Measurements from ENCODE around the gene SUGCT. TPM values are rescaled to one million over a fixed set of nuclear protein-coding genes. Genes with fewer than 3 reads are reported as not detected.
A peak's percentile ranks its signal among the peaks of the same experiment; 100 is the strongest.

SUGCT gene
- polyA plus RNA-seq, 1 of the 3 experiments (the other 2 are of a cell fraction) = 53.7 TPM

DNA sequence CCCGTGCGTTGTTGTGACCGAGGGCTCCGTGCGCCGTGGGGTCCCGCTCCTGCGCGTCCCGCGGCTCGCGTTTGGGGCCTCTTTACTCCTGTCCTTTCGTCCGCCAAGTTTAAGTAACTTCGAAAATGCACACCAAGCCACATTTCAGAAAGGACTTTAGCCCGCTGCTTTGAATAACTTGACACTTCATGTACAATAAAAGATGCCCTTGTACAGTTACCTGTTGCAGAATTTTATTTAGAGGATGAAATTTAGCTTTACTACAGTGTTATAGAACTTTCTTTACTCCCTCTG is 459 bp downstream of the SUGCT start:
- Histone ChIP-seq H3K9me2 (no peaks in the 10 kb centered on the region), H3K4me2 (peak overlapping the region; percentile 95), H3K9me3 (0 out of 2 replicates have a peak, but pooled peaks cover 3% of the 10 kb centered on the region), H3K79me2 (ENCODE audit: insufficient read depth) (peaks cover 42% of the 10 kb centered on the region), H3K27me3 (ENCODE audit: insufficient read depth) (no peaks in the 10 kb centered on the region), H2AFZ (ENCODE audit: low read depth) (peak overlapping the region; percentile 97), H4K20me1 (ENCODE audit: insufficient read depth) (peaks cover 26% of the 10 kb centered on the region), H3K36me3 (replicated peaks in 1 of 2; ENCODE audit: control insufficient read depth in 1 of 2, insufficient read depth in 2 of 2, low read length in 1 of 2) (peaks cover 8 to 26% of the 10 kb centered on the region in 2 experiments), H3F3A (replicated peaks; ENCODE audit: insufficient read depth) (peaks cover 15% of the 10 kb centered on the region), H3K4me1 (ENCODE audit: control insufficient read depth in 1 of 2, insufficient read depth in 2 of 2, low read depth in 1 of 2, low read length in 1 of 2) (peaks cover 8 to 9% of the 10 kb centered on the region in 2 experiments; a peak in 2 of 4 replicates), H3K4me3 (ENCODE audit: low read depth in 2 of 2, low read length in 1 of 2) (peak overlapping the region; percentile 81 to 98), H3K27ac (ENCODE audit: low read depth in 2 of 2, low read length in 1 of 2) (peak overlapping the region; percentile 51 to 91), H3K9ac (peak overlapping the region; percentile 96)
- ChIA-PET POLR2A (interaction anchor here (0.6 to 1.0 kb wide), 2 partner anchors 184 to 239 kb away, joined by 3 to 4 read pairs; no protein-coding TSS in a partner anchor), CTCF (interaction anchor here (0.6 to 4.2 kb wide), 57 partner anchors 9 to 1611 kb away, joined by 3 to 38 read pairs (median 4); partner anchors contain the start of gene CDK13)
- no peak for TF ChIP-seq GATA2 (CRISPR knock-in tag; IDR thresholded peaks at IDR 0.05)
- TF ChIP-seq POLR2AphosphoS5 (IDR thresholded peaks at IDR 0.05; ENCODE audit: low read depth, low read length) = no peak
- no peak for TF ChIP-seq NRF1 (IDR thresholded peaks at IDR 0.05; ENCODE audit: low read depth, low read length)
- TF ChIP-seq PBX3 (IDR thresholded peaks at IDR 0.05) = no peak
- TF ChIP-seq, protein P1, sequence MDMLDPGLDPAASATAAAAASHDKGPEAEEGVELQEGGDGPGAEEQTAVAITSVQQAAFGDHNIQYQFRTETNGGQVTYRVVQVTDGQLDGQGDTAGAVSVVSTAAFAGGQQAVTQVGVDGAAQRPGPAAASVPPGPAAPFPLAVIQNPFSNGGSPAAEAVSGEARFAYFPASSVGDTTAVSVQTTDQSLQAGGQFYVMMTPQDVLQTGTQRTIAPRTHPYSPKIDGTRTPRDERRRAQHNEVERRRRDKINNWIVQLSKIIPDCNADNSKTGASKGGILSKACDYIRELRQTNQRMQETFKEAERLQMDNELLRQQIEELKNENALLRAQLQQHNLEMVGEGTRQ (IDR thresholded peaks at IDR 0.05; ENCODE audit: borderline replicate concordance, low read depth, low read length) = no peak
- no peak for TF ChIP-seq ELF1 (IDR thresholded peaks at IDR 0.05)
- no peak for TF ChIP-seq SMC3 (IDR thresholded peaks at IDR 0.05; ENCODE audit: low read depth, low read length)
- TF ChIP-seq CHD2 (IDR thresholded peaks at IDR 0.05; ENCODE audit: low read length, partially characterized antibody) = no peak
- no peak for TF ChIP-seq ZBTB33 (IDR thresholded peaks at IDR 0.05; ENCODE audit: borderline replicate concordance, low read depth)
- no peak for DNase-seq
- 23% methylated on average over 17 of the region's 17 CpGs for WGBS (ENCODE audit: low lambda C conversion rate)

DNA sequence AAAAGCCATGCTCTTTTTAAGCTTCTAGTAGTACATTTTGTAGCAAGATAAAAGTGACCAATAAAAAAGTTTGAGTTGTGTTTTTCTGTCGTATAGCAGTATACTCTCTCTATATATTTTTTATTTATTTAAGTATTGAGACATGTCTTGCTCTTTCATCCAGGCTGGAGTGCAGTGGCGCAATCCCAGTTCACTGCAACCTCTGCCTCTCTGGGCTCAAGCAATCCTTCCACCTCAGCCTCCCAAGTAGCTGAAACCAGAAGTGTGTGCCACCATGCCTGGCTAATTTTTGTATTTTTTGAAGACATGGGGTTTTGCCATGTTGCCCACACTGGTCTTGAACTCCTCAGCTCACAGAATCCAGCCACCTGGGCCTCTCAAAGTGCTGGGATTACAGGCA is 2.8 kb downstream of the SUGCT start:
- no peak for TF ChIP-seq FOXM1 (IDR thresholded peaks at IDR 0.05; ENCODE audit: low read depth)
- TF ChIP-seq NFIC (IDR thresholded peaks at IDR 0.05; ENCODE audit: borderline replicate concordance) = no peak
- Histone ChIP-seq H3K9me2 (no peaks in the 10 kb centered on the region), H3K79me2 (ENCODE audit: insufficient read depth) (peaks cover 19% of the 10 kb centered on the region), H4K20me1 (ENCODE audit: insufficient read depth) (peaks cover 10% of the 10 kb centered on the region), H2AFZ (ENCODE audit: low read depth) (no peak overlapping the region), H3K9me3 (0 out of 2 replicates have a peak, but pooled peaks cover 3% of the 10 kb centered on the region), H3K4me3 (ENCODE audit: low read depth in 2 of 2, low read length in 1 of 2) (no peak overlapping the region), H3K4me2 (no peak overlapping the region), H3K27me3 (ENCODE audit: insufficient read depth) (no peaks in the 10 kb centered on the region), H3K27ac (ENCODE audit: low read depth in 2 of 2, low read length in 1 of 2) (no peak overlapping the region), H3K36me3 (replicated peaks in 1 of 2; ENCODE audit: control insufficient read depth in 1 of 2, insufficient read depth in 2 of 2, low read length in 1 of 2) (peaks cover 3 to 5% of the 10 kb centered on the region in 2 experiments), H3K4me1 (ENCODE audit: control insufficient read depth in 1 of 2, insufficient read depth in 2 of 2, low read depth in 1 of 2, low read length in 1 of 2) (peaks cover under 1 to 7% of the 10 kb centered on the region in 2 experiments; a peak in 2 of 4 replicates), H3F3A (replicated peaks; ENCODE audit: insufficient read depth) (peaks cover 15% of the 10 kb centered on the region), H3K9ac (no peak overlapping the region)
- DNase-seq = no peak
- 71% methylated on average over 2 of the region's 2 CpGs for WGBS (ENCODE audit: low lambda C conversion rate)
- ChIA-PET POLR2A (no interaction called here), CTCF (no interaction called here)

All from SK-N-SH (cell line).